IMR-90 (cell line): Measurements from ENCODE around the gene KIF6. TPM values are rescaled to one million over a fixed set of nuclear protein-coding genes. Genes with fewer than 3 reads are reported as not detected.

Source experiments
- ATAC-seq: fragments of 200-7000 bp; cut with Tn5 transposase; 2 replicates; pipeline ENCODE4 v1.9.1; 2020; ENCODE audit warnings: low read depth, mild to moderate bottlenecking, moderate library complexity
- BruUV-seq: library from RNA; stranded (reverse); fragments of 400-500 nt; replicated peaks from 2 replicates; lab custom pipeline; 2021; lab: Mats Ljungman, UMichigan
- CTCF ChIA-PET: fragments of 300-600 bp; formaldehyde crosslinking; extraction: SDS; loops from one replicate; lab custom pipeline; 2021; ENCODE audit warnings: antibody characterized with exemption; lab: Yijun Ruan, JAX
- POLR2A ChIA-PET: fragments of 300-600 bp; sonication (Branson Sonifier 250); formaldehyde crosslinking; loops from one replicate; lab custom pipeline; 2022; ENCODE audit warnings: antibody characterized with exemption; ENCODE audit not compliant: unreplicated experiment; lab: Charles Lee
- DNase-seq: peaks from one replicate; pipeline ENCODE4 v3.0.0; 2013
- H2AFZ ChIP-seq: replicated peaks from 2 replicates; pipeline ENCODE3; 2013; ENCODE audit warnings: low read length, mild to moderate bottlenecking; ENCODE audit not compliant: poor library complexity
- H2AK5ac ChIP-seq: 2 replicates; pipeline ENCODE4 v1.6.1; 2013; ENCODE audit warnings: low read depth, low read length, inconsistent platforms
- H2AK9ac ChIP-seq: replicated peaks from 2 replicates; pipeline ENCODE3; 2013; ENCODE audit warnings: mild to moderate bottlenecking, low read depth, low read length, moderate library complexity; ENCODE audit not compliant: poor library complexity
- H2BK120ac ChIP-seq: 2 replicates; pipeline ENCODE4 v1.6.1; 2013; ENCODE audit warnings: low read depth, low read length, inconsistent platforms
- H2BK15ac ChIP-seq: 3 replicates; pipeline ENCODE4 v1.6.1; 2013; ENCODE audit warnings: low read depth, low read length, inconsistent platforms
- H2BK20ac ChIP-seq: 2 replicates; pipeline ENCODE4 v1.6.1; 2013; ENCODE audit warnings: low read depth, mild to moderate bottlenecking, inconsistent platforms, low read length, moderate library complexity
- H2BK5ac ChIP-seq: 2 replicates; pipeline ENCODE4 v1.6.1; 2013; ENCODE audit warnings: mild to moderate bottlenecking, low read depth, low read length, inconsistent platforms; ENCODE audit not compliant: poor library complexity, severe bottlenecking
- H3K14ac ChIP-seq: replicated peaks from 2 replicates; pipeline ENCODE4 v1.6.1; 2013; ENCODE audit warnings: low read depth, low read length, inconsistent platforms
- H3K18ac ChIP-seq: 2 replicates; pipeline ENCODE4 v1.6.1; 2013; ENCODE audit warnings: low read depth, low read length, control low read depth
- H3K23ac ChIP-seq: 2 replicates; pipeline ENCODE4 v1.6.1; 2013; ENCODE audit warnings: low read depth, low read length, inconsistent platforms
- H3K27ac ChIP-seq: 2 replicates; pipeline ENCODE4 v1.5.1; 2013; ENCODE audit warnings: mild to moderate bottlenecking, control low read depth, low read length; ENCODE audit not compliant: insufficient read depth
- H3K27me3 ChIP-seq: 2 replicates; pipeline ENCODE4 v1.6.1; 2013; ENCODE audit warnings: low read length; ENCODE audit not compliant: control insufficient read depth, insufficient read depth
- H3K36me3 ChIP-seq: 2 replicates; pipeline ENCODE4 v1.6.1; 2013; ENCODE audit warnings: low read length, mixed read lengths; ENCODE audit not compliant: control insufficient read depth, insufficient read depth
- H3K4ac ChIP-seq: 2 replicates; pipeline ENCODE4 v1.6.1; 2013; ENCODE audit warnings: low read depth, low read length, inconsistent platforms
- H3K4me1 ChIP-seq: 2 replicates; pipeline ENCODE4 v1.6.1; 2013; ENCODE audit warnings: low read length, mixed read lengths; ENCODE audit not compliant: control insufficient read depth, insufficient read depth
- H3K4me2 ChIP-seq: 2 replicates; pipeline ENCODE4 v1.6.1; 2013; ENCODE audit warnings: low read depth, mild to moderate bottlenecking, control low read depth, low read length, moderate library complexity
- H3K4me3 ChIP-seq: 2 replicates; pipeline ENCODE4 v1.5.1; 2013; ENCODE audit warnings: low read depth, mild to moderate bottlenecking, control low read depth, low read length, moderate library complexity; ENCODE audit not compliant: insufficient read depth
- H3K56ac ChIP-seq: 2 replicates; pipeline ENCODE4 v1.6.1; 2013; ENCODE audit warnings: low read length, inconsistent platforms; ENCODE audit not compliant: insufficient read depth; ENCODE audit errors: extremely low read depth
- H3K79me1 ChIP-seq, 2 experiments: 2 replicates each; pipeline ENCODE4 v1.6.1; 2013; ENCODE audit warnings: low read length in 2 of 2, inconsistent platforms in 1 of 2, low read depth in 1 of 2
- H3K9ac ChIP-seq: 2 replicates; pipeline ENCODE4 v1.6.1; 2013; ENCODE audit warnings: low read depth, low read length, control low read depth
- H3K9me1 ChIP-seq: 2 replicates; pipeline ENCODE4 v1.6.1; 2013; ENCODE audit warnings: low read length, inconsistent platforms; ENCODE audit not compliant: insufficient read depth
- H3K9me3 ChIP-seq: 2 replicates; pipeline ENCODE4 v1.6.1; 2013; ENCODE audit warnings: low read length; ENCODE audit not compliant: control insufficient read depth, insufficient read depth
- H4K20me1 ChIP-seq: 2 replicates; pipeline ENCODE4 v1.6.1; 2013; ENCODE audit warnings: low read length, inconsistent platforms; ENCODE audit not compliant: insufficient read depth
- H4K5ac ChIP-seq: 2 replicates; pipeline ENCODE4 v1.6.1; 2013; ENCODE audit warnings: mild to moderate bottlenecking, low read depth, low read length, control low read depth
- H4K8ac ChIP-seq, 2 experiments: 2 replicates each; pipeline ENCODE4 v1.6.1; 2013; ENCODE audit warnings: low read depth in 2 of 2, low read length in 2 of 2, control low read depth in 1 of 2, inconsistent platforms in 1 of 2
- H4K91ac ChIP-seq: 2 replicates; pipeline ENCODE4 v1.6.1; 2013; ENCODE audit warnings: low read depth, low read length, inconsistent platforms; ENCODE audit not compliant: insufficient read depth
- MXI1 ChIP-seq: IDR thresholded peaks from 2 replicates; pipeline ENCODE4 v1.6.1; 2012; ENCODE audit warnings: low read depth, mild to moderate bottlenecking, low read length, moderate library complexity, borderline replicate concordance
- WGBS, 2 experiments: methylation state at CpG; one replicate each; pipeline versions ENCODE4 v1.1.5 to v1.1.7; 2013; ENCODE audit warnings: missing lambda C conversion rate in 2 of 2; ENCODE audit not compliant: insufficient read length in 1 of 2; ENCODE audit errors: extremely low coverage in 2 of 2; 5-methylcytosine and 5-hydroxymethylcytosine counted together
- dilution Hi-C: fragments of 300-500 bp; cut with HindIII; formaldehyde crosslinking; loops from one replicate; pipeline ENCODE4 v1.14.3; 2018; ENCODE audit warnings: low sequenced_read_pairs; ENCODE audit not compliant: unreplicated experiment
- in situ Hi-C: fragments of 300-500 bp; cut with MboI; formaldehyde crosslinking; loops from 3 replicates; pipeline ENCODE4 v1.14.3; 2019; ENCODE audit warnings: low sequenced_read_pairs, inconsistent platforms, mixed read lengths
- intact Hi-C: fragments of 100-400 bp; cut with micrococcal nuclease; formaldehyde crosslinking; loops from 2 replicates; pipeline ENCODE4 v1.10.0; 2022
- polyA plus RNA-seq, 3 experiments: library from polyadenylated mRNA; depleted of rRNA; stranded (reverse); fragments of >200 nt; gene quantifications; 2 replicates each; pipeline ENCODE4 v1.2.3, GENCODE V29; 2012; ENCODE audit warnings: low replicate concordance in 1 of 3
- total RNA-seq: library from RNA; depleted of rRNA; stranded (reverse); fragments of >200 nt; gene quantifications from 2 replicates; pipeline ENCODE4 v1.2.3, GENCODE V29; 2012
- TF ChIP-seq, protein P1 (sequence below): fragments of 150-350 bp; IDR thresholded peaks from 2 replicates; pipeline ENCODE4 v1.6.1; 2017; ENCODE audit warnings: mild to moderate bottlenecking, antibody characterized with exemption, low read length, low read depth

The KIF6 gene
- total and polyA plus RNA-seq, 2 of the 4 experiments (the other 2 are of a cell fraction): under 0.01 to 0.10 TPM

DNA sequence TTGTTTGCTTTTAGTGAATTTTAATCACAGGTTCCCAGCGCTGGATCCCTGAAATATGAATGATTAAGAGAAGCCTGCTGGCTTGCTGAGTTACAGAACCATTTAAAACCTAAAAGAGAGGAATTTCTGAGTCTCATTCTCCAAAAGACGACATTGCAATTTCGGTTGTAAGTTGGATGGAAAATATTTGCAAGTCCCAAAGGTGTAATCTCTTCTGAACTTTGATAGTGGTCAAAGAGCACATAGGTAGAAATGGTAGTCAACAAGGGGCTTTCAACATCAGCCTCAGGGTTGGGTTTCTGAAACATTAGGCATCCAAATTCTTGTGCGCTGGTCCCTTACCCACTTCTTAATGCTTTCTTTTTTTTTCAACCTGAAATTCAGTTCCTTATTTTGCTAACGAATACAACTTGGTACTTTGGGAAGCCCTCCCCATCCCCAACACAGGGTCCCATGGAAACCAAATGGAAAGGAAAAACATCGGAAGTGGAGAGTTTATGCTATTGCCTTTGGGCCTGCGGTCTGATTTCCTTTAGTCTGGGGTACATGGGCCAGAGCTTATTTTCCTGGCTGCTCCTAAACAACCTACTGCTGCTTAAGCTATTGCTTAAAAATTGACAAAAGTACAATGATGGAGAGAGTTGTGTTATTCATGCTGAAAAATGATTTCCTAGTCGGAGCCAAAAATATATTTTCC lies 285.7 kb downstream of the KIF6 start:
- Histone ChIP-seq H4K8ac (no peak overlapping the region), H3K14ac (no peak overlapping the region), H2AK9ac (no peak overlapping the region), H2AK5ac (no peak overlapping the region), H3K4me3 (no peak overlapping the region), H3K4ac (no peak overlapping the region), H2AFZ (no peak overlapping the region), H4K91ac (no peak overlapping the region), H3K27me3 (no peaks in the 10 kb centered on the region), H3K18ac (no peak overlapping the region), H3K4me1 (no peaks in the 10 kb centered on the region), H3K27ac (no peak overlapping the region), H3K79me1 (no peaks in the 10 kb centered on the region), H3K9ac (no peak overlapping the region), H3K36me3 (no peaks in the 10 kb centered on the region), H2BK5ac (no peak overlapping the region), H4K20me1 (no peaks in the 10 kb centered on the region), H3K56ac (no peak overlapping the region), H4K5ac (no peak overlapping the region), H2BK120ac (no peak overlapping the region), H2BK15ac (no peak overlapping the region), H3K4me2 (no peak overlapping the region), H2BK20ac (no peak overlapping the region), H3K9me1 (no peaks in the 10 kb centered on the region), H3K9me3 (peaks cover 2% of the 10 kb centered on the region), H3K23ac (no peak overlapping the region)
- POLR2A ChIA-PET: no interaction called here
- DNase-seq (no peak), ATAC-seq (no peak)
- CTCF ChIA-PET: no interaction called here
- in situ Hi-C loops: no loop called here
- TF ChIP-seq, protein P1, sequence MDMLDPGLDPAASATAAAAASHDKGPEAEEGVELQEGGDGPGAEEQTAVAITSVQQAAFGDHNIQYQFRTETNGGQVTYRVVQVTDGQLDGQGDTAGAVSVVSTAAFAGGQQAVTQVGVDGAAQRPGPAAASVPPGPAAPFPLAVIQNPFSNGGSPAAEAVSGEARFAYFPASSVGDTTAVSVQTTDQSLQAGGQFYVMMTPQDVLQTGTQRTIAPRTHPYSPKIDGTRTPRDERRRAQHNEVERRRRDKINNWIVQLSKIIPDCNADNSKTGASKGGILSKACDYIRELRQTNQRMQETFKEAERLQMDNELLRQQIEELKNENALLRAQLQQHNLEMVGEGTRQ: no peak
- no peak for TF ChIP-seq MXI1
- dilution Hi-C loops: no loop called here
- intact Hi-C loops: no loop called here
- no TSS peak for BruUV-seq
- WGBS, 2 experiments: 54% methylated on average over 3 of the region's 8 CpGs; no CpG with 5 or more reads in 1 of the 2 experiments
